K562 (cell line): ENCODE data around the gene C1orf94.

Experiments
- C11orf30 ChIP-seq: fragments of 450-650 bp; IDR thresholded peaks from 2 replicates; pipeline ENCODE4 v1.6.1; 2016; ENCODE audit warnings: low read depth, mild to moderate bottlenecking
- CTCF ChIP-seq, 3 experiments: IDR thresholded peaks in 2 of 3; conservative IDR thresholded peaks in 1 of 3; 2 replicates each; pipeline ENCODE4 v1.5.1; 2011 to 2012; ENCODE audit warnings: low read length in 3 of 3, mild to moderate bottlenecking in 3 of 3, control low read depth in 2 of 3, improper control_type of control experiment in 1 of 3, inconsistent platforms in 1 of 3, low read depth in 1 of 3, mixed read lengths in 1 of 3, moderate library complexity in 1 of 3; ENCODE audit not compliant: insufficient read depth in 2 of 3
- EHMT2 ChIP-seq: fragments of 450-650 bp; IDR thresholded peaks from 2 replicates; pipeline ENCODE4 v1.6.1; 2018; ENCODE audit warnings: antibody characterized with exemption
- ESRRA ChIP-seq: fragments of 450-650 bp; IDR thresholded peaks from 2 replicates; pipeline ENCODE4 v1.6.1; 2014; ENCODE audit warnings: low read depth, mild to moderate bottlenecking, moderate library complexity, borderline replicate concordance
- HNRNPLL ChIP-seq: fragments of 200-400 bp; formaldehyde crosslinking; IDR thresholded peaks from 2 replicates; pipeline ENCODE4 v1.6.1; 2017; ENCODE audit warnings: low read length, low read depth, mild to moderate bottlenecking; ENCODE audit not compliant: poor library complexity, severe bottlenecking
- MEIS2 ChIP-seq: fragments of 450-650 bp; IDR thresholded peaks from 2 replicates; pipeline ENCODE4 v1.6.1; 2014; ENCODE audit warnings: mild to moderate bottlenecking; ENCODE audit not compliant: partially characterized antibody
- PHF8 ChIP-seq: fragments of 200-600 bp; sonication (generic); IDR thresholded peaks from 2 replicates; pipeline ENCODE4 v1.6.1; 2012; ENCODE audit warnings: mixed run types, mild to moderate bottlenecking, inconsistent platforms, low read length, moderate library complexity, borderline replicate concordance
- RBM39 ChIP-seq: fragments of 200-400 bp; formaldehyde crosslinking; optimal IDR thresholded peaks from 2 replicates; pipeline ENCODE3; 2018; ENCODE audit warnings: low read depth, low read length
- SIN3A ChIP-seq, 2 experiments: fragments of 150-350 bp in 1 of 2; IDR thresholded peaks; 2 replicates each; pipeline ENCODE4 v1.6.1; 2011 to 2016; ENCODE audit warnings: borderline replicate concordance in 2 of 2, low read depth in 2 of 2, low read length in 2 of 2, mild to moderate bottlenecking in 2 of 2, moderate library complexity in 2 of 2; ENCODE audit not compliant: control insufficient read depth in 1 of 2
- SNRNP70 ChIP-seq: fragments of 200-400 bp; formaldehyde crosslinking; optimal IDR thresholded peaks from 2 replicates; pipeline ENCODE3; 2017; ENCODE audit warnings: low read depth, low read length
- ZHX1 ChIP-seq: fragments of 150-350 bp; conservative IDR thresholded peaks from 2 replicates; pipeline ENCODE4 v1.6.1; 2014; ENCODE audit warnings: low read length
- ZMIZ1 ChIP-seq, 2 experiments: fragments of 150-350 bp in 1 of 2; IDR thresholded peaks; 2 replicates each; pipeline ENCODE4 v1.6.1; 2012 to 2016; ENCODE audit warnings: low read depth in 2 of 2, low read length in 2 of 2, mild to moderate bottlenecking in 1 of 2, moderate library complexity in 1 of 2
- ZSCAN29 ChIP-seq: fragments of 450-650 bp; IDR thresholded peaks from 2 replicates; pipeline ENCODE4 v1.6.1; 2017
- TF ChIP-seq, protein P1 (sequence below): fragments of 250-450 bp; sonication (Bioruptor Pico); IDR thresholded peaks from 2 replicates; pipeline ENCODE4 v1.5.0; 2022; ENCODE audit warnings: mild to moderate bottlenecking

DNA sequence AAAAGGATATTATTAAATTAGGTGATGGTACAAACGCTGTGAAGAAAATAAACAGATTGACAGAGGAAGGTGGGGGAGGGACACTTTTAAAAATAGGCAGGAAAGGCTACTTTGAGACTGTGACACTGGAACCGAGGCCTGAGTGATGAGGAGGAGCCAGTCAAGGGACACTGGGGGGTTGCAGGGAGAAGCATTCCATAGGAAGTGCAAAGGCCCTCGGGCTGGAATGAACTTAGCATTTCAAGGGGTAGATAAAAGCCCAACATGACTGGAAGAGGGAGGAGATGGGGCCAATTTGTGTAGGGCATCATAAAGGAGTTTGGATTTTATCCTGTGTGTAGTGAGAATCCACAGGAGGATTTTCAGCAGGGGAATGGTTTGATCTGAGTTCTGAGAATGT, 15.9 kb downstream of the C1orf94 start:
- no peak for TF ChIP-seq SIN3A (IDR thresholded peaks at IDR 0.05; ENCODE audit: borderline replicate concordance in 2 of 2, control insufficient read depth in 1 of 2, low read depth in 2 of 2, low read length in 2 of 2)
- TF ChIP-seq ZMIZ1 (IDR thresholded peaks at IDR 0.05; ENCODE audit: low read depth in 2 of 2, low read length in 2 of 2) = no peak
- no peak for TF ChIP-seq CTCF (IDR thresholded peaks at IDR 0.05 in 2 of 3, conservative IDR thresholded peaks at IDR 0.05 in 1 of 3; ENCODE audit: insufficient read depth in 2 of 3, low read depth in 1 of 3, low read length in 3 of 3)
- TF ChIP-seq, protein P1, sequence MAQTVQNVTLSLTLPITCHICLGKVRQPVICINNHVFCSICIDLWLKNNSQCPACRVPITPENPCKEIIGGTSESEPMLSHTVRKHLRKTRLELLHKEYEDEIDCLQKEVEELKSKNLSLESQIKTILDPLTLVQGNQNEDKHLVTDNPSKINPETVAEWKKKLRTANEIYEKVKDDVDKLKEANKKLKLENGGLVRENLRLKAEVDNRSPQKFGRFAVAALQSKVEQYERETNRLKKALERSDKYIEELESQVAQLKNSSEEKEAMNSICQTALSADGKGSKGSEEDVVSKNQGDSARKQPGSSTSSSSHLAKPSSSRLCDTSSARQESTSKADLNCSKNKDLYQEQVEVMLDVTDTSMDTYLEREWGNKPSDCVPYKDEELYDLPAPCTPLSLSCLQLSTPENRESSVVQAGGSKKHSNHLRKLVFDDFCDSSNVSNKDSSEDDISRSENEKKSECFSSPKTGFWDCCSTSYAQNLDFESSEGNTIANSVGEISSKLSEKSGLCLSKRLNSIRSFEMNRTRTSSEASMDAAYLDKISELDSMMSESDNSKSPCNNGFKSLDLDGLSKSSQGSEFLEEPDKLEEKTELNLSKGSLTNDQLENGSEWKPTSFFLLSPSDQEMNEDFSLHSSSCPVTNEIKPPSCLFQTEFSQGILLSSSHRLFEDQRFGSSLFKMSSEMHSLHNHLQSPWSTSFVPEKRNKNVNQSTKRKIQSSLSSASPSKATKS = no peak
- no peak for TF ChIP-seq ESRRA
- TF ChIP-seq RBM39 = no peak
- TF ChIP-seq HNRNPLL = no peak
- no peak for TF ChIP-seq C11orf30
- TF ChIP-seq EHMT2 = no peak
- TF ChIP-seq PHF8 = no peak
- TF ChIP-seq ZHX1 = no peak
- no peak for TF ChIP-seq SNRNP70
- no peak for TF ChIP-seq MEIS2
- TF ChIP-seq ZSCAN29 = no peak
